22Rv1 (cell line): ENCODE results near the gene KYNU.

Source experiments
- ZFX ChIP-seq: fragments of 450-650 bp; IDR thresholded peaks from 2 replicates; pipeline ENCODE4 v1.6.1; 2017; ENCODE audit warnings: antibody characterized with exemption, borderline replicate concordance
- TF ChIP-seq, protein P1 (sequence below): fragments of 450-650 bp; IDR thresholded peaks from 2 replicates; pipeline ENCODE4 v1.5.1; 2017; ENCODE audit warnings: mild to moderate bottlenecking

- TF ChIP-seq, protein P1, sequence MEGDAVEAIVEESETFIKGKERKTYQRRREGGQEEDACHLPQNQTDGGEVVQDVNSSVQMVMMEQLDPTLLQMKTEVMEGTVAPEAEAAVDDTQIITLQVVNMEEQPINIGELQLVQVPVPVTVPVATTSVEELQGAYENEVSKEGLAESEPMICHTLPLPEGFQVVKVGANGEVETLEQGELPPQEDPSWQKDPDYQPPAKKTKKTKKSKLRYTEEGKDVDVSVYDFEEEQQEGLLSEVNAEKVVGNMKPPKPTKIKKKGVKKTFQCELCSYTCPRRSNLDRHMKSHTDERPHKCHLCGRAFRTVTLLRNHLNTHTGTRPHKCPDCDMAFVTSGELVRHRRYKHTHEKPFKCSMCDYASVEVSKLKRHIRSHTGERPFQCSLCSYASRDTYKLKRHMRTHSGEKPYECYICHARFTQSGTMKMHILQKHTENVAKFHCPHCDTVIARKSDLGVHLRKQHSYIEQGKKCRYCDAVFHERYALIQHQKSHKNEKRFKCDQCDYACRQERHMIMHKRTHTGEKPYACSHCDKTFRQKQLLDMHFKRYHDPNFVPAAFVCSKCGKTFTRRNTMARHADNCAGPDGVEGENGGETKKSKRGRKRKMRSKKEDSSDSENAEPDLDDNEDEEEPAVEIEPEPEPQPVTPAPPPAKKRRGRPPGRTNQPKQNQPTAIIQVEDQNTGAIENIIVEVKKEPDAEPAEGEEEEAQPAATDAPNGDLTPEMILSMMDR: no peak
- TF ChIP-seq ZFX: no peak
Observed at GRCh38 chr2:142870526-142870925, 6.9 kb upstream of the KYNU start.
